HUES48 (cell line): ENCODE data around the gene SYP.

Source experiments
- H3K27ac ChIP-seq: one replicate; pipeline ENCODE4 v1.7.0; 2013; ENCODE audit warnings: low read depth, low read length, inconsistent platforms
- H3K27me3 ChIP-seq: 2 replicates; pipeline ENCODE4 v1.6.1; 2013; ENCODE audit warnings: mild to moderate bottlenecking, low read length; ENCODE audit not compliant: control insufficient read depth, insufficient read depth
- H3K36me3 ChIP-seq: 2 replicates; pipeline ENCODE4 v1.6.1; 2013; ENCODE audit warnings: low read length; ENCODE audit not compliant: control insufficient read depth, insufficient read depth
- H3K4me1 ChIP-seq: 2 replicates; pipeline ENCODE4 v1.6.1; 2013; ENCODE audit warnings: mild to moderate bottlenecking, low read length; ENCODE audit not compliant: control insufficient read depth, insufficient read depth
- H3K4me3 ChIP-seq: 2 replicates; pipeline ENCODE4 v1.5.1; 2013; ENCODE audit warnings: mild to moderate bottlenecking, low read depth, low read length
- H3K9ac ChIP-seq: 2 replicates; pipeline ENCODE4 v1.6.1; 2013; ENCODE audit warnings: mild to moderate bottlenecking, low read depth, low read length, moderate library complexity
- H3K9me3 ChIP-seq: 2 replicates; pipeline ENCODE4 v1.6.1; 2013; ENCODE audit warnings: low read length; ENCODE audit not compliant: control insufficient read depth, insufficient read depth

SYP gene

DNA sequence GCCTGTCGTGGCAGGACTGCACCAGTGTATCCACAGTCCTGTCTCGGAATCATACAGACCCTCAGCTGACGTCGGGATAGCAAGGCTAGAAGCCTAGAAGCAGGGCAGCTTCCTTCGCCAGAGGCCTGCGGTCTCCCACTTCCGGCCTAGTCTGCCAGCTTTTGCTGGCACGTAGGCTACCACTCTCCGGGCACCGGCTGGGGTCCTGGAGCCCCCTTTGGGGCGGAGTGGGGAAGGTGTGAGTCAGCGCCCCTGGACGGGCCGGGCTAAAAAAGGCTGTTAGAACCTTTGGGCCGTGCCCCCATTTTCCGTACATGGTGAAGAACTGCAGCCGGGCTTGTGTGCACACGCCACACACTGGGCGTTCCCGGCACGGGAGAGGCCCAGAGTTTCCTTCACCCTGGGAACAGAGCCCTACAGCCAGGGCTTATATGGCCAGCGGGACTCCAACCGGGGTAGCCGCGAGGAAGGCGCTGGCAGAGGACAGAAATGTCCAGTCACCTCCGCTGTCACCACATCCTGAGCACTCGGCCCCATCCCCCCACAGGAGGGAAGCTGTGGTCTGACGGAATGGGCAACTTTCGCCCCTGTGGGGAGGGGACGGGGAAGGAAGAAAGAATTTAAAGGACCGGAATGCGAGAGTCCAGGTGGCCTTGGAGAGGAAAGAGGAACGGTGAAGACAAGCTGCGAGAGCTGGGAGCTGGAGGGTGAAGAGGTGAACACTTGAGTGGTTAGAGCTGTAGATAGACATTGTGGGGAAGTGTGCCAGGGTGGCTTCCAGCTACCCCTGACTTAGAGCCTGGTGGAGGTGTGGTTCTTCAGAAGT is 32.9 kb downstream of the SYP start:
- no peak overlapping the region for H3K9ac ChIP-seq
- H3K4me1 ChIP-seq, result peaks cover 13% of the 10 kb centered on the region
- peaks cover 8% of the 10 kb centered on the region; the same call in 1 of the 2 replicates for H3K9me3 ChIP-seq
- H3K27me3 ChIP-seq, result peaks cover 17% of the 10 kb centered on the region
- H3K36me3 ChIP-seq, result no peaks in the 10 kb centered on the region
- no peak overlapping the region for H3K27ac ChIP-seq
- peak overlapping the region; percentile 55 for H3K4me3 ChIP-seq

DNA sequence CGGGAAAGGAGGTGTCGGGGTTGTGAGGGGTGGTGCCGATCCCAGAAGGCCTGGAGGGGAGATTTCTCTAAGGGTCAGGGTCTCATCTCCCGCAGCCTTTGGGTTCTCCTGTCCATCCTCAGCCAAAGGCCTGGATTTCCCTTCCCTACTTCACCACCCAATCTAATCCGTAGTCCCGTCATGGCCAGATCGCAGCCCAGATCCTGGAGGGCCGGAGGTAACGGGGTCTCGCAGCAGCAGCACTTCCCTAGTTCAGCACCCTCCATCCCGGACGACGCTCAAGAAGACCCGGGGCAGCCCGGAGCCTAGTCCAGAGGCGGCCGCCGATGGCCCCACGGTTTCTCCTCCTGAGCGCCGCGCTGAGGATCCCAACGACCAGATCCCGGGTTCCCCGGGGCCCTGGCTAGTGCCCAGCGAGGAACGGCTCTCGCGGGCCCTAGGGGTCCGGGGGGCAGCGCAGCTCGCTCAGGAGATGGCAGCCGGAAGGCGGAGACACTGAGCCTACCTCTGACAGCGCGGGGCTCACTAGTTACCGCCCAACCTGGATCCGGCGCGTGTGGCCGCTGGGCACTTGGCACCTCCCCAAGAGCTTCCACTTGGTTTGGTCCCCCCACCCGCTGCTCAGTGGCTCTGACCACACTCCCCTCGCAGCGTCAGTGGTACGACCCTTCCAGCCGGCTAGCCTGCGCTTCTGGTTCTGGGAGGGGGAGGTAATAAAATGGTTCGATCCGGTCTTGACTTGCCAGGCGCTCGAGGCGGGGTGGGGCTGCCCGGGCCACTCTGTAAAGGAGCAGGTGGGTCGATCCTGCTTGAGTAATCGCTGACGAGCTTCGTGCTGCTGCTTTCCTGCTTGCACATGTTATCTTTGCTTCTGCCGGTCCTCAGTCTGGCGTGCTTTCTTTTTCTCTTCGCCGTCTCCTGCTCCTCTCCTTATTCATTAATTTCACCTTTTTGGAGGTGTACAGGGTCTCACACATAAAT is 33.8 kb downstream of the SYP start:
- no peaks in the 10 kb centered on the region for H3K36me3 ChIP-seq
- no peak overlapping the region for H3K27ac ChIP-seq
- H3K27me3 ChIP-seq, result peaks cover 14% of the 10 kb centered on the region
- H3K9me3 ChIP-seq, result peaks cover 8% of the 10 kb centered on the region; the same call in 1 of the 2 replicates
- peaks cover 13% of the 10 kb centered on the region for H3K4me1 ChIP-seq
- H3K9ac ChIP-seq, result no peak overlapping the region
- H3K4me3 ChIP-seq, result peak overlapping the region; percentile 55

DNA sequence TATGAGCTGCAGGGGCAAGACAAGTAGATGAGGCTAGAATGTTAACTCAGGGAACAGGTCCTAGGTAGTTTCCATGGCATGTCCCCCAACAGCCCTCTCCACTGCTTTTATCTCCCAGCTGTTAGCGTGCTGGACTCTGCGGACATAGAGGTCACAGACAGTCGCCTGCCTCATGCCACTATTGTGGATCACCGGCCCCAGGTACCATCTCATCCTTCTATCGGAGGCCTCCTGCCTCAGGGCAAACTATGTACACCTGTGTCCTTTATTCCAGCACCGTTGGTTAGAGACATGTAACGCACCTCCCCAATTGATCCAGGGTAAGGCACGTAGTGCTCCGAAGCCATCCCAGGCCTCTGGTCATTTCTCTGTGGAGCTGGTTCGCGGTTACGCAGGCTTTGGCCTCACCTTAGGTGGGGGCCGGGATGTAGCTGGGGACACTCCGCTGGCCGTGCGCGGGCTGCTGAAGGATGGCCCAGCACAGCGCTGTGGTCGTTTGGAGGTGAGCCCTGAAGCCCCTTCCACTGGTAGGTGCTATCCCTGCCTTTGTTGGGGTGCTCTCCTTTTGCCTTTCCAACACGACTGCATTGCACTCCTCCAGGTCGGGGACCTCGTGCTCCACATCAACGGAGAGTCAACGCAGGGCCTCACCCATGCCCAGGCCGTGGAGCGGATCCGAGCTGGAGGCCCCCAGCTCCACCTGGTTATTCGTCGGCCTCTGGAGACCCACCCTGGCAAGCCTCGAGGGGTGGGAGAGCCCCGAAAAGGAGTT is 35.2 kb downstream of the SYP start:
- no peaks in the 10 kb centered on the region for H3K36me3 ChIP-seq
- H3K9me3 ChIP-seq, result peaks cover 3% of the 10 kb centered on the region; the same call in 1 of the 2 replicates
- no peak overlapping the region for H3K9ac ChIP-seq
- peaks cover 14% of the 10 kb centered on the region for H3K27me3 ChIP-seq
- 0 out of 2 replicates have a peak overlapping the region, but pooled peaks have one; percentile 61 for H3K4me3 ChIP-seq
- no peak overlapping the region for H3K27ac ChIP-seq
- peaks cover 13% of the 10 kb centered on the region for H3K4me1 ChIP-seq

DNA sequence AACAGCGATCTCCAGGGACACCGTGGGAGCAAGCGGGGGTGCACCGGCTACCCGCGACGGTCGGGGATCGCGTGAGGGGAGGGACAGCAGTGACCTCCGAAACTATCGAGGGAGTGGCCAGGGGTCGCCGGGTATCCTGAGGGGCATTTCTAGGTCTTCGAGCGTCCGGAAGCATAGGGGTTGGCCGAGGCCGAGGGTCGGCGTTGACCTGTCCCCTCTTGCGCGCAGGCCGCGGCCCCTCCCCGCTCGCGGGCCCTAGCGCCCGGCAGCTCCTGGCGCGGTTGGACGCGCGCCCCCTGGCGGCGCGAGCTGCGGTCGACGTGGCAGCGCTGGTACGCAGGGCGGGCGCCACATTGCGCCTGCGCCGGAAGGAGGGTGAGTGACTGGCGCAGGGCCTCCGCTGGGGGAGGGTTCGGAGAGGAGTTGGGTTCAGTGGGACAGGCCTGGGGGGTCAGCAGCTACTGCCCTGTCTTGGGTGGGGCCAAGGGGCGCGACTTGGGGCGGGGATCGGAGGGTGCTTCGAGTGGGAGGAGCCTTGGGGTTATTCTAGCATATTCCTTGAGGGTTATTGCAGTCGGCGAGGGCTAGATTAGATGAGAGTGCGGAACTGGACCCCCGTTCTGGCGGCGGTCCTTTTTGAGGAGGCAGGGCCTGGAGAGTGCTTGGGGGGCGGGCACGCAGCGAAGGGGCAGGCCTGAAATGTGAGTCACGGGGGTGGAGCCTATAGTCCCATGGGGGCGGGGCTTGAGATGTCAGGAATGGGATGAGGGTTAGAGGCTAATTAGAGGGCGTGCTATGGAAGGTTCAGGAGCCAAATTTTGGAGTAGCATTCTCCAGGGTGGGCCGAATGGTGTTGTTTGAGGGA is 36.2 kb downstream of the SYP start:
- Histone ChIP-seq H3K4me1 (peaks cover 13% of the 10 kb centered on the region), H3K9me3 (peaks cover 6% of the 10 kb centered on the region), H3K9ac (no peak overlapping the region), H3K27me3 (peaks cover 14% of the 10 kb centered on the region), H3K36me3 (no peaks in the 10 kb centered on the region), H3K4me3 (peak overlapping the region; percentile 61), H3K27ac (peak overlapping the region; percentile 77)

DNA sequence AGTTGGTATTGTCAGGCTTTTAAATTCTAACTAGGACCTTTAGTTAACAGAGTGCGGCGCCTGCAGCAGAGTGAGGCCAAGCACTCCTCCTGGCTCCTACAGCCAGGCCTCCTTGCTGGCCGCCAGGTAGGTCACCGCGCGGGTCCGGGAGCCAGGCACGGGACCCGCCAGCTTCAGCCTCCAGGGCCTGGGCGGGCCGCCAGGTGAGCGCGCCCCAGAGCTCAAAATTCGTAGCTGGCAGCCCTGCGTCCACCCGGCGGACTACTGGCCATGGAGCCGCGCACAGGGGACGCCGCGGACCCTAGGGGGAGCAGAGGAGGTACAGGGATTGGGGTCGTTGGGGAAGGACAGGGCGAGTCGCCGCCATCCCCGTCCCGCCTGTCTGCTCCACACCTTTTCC is 37.4 kb downstream of the SYP start, which contains the start of gene MAGIX:
Gene MAGIX (plus strand): TSS at position 139 of the 400 bp plus-strand sequence. CDS start 132 bp downstream, at position 271.
- Histone ChIP-seq H3K27me3 (peaks cover 11% of the 10 kb centered on the region), H3K4me1 (peaks cover 10% of the 10 kb centered on the region), H3K9me3 (peaks cover 12% of the 10 kb centered on the region), H3K9ac (no peak within 1 kb of the TSS), H3K27ac (no peak within 1 kb of the TSS), H3K4me3 (peak within 1 kb of the TSS; percentile 61), H3K36me3 (no peaks in the 10 kb centered on the region)

DNA sequence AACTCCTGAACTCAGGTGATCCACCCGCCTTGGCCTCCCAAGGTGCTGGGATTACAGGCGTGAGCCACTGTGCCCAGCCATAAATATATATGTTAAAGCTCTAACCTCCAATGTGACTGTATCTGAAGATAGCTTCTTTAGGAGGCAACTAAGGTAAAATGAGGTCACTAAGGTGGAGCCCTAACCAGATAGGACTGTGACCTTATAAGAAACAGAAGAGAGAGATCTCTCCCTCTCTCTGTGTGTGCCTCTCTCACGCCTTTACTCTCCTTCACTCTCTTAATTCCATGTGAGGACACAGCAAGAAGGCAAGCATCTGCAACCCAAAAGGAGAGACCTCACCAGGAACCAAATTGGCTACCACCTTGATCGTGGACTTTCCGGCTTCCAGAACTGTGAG is 38.4 kb downstream of the SYP start:
- Histone ChIP-seq H3K36me3 (no peaks in the 10 kb centered on the region), H3K9me3 (peaks cover 12% of the 10 kb centered on the region), H3K27me3 (peaks cover 6% of the 10 kb centered on the region), H3K4me1 (peaks cover 1% of the 10 kb centered on the region; the same call in 1 of the 2 replicates), H3K27ac (no peak overlapping the region), H3K4me3 (no peak overlapping the region), H3K9ac (no peak overlapping the region)

DNA sequence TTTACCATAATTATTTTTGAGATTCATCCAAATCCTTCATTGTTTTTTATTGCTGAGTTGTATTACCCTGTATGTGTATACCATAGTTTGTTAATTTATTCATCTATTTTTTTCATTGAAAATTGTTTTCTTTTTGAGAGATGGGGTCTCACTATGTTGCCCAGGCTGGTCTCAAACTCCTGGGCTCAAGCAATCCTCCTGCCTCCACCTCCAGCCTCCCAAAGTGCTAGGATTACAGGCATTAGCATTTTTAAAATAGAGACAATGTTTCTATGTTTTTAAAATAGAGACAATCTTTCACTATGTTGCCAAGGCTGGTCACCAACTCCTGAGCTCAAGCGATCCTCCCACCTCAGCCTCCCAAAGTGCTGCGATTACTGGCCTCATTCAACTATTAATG is 39.1 kb downstream of the SYP start:
- no peak overlapping the region for H3K27ac ChIP-seq
- H3K4me3 ChIP-seq, result no peak overlapping the region
- no peaks in the 10 kb centered on the region; the same call in 1 of the 2 replicates for H3K4me1 ChIP-seq
- peaks cover 6% of the 10 kb centered on the region for H3K27me3 ChIP-seq
- H3K9ac ChIP-seq, result no peak overlapping the region
- H3K36me3 ChIP-seq, result no peaks in the 10 kb centered on the region
- H3K9me3 ChIP-seq, result peaks cover 12% of the 10 kb centered on the region

DNA sequence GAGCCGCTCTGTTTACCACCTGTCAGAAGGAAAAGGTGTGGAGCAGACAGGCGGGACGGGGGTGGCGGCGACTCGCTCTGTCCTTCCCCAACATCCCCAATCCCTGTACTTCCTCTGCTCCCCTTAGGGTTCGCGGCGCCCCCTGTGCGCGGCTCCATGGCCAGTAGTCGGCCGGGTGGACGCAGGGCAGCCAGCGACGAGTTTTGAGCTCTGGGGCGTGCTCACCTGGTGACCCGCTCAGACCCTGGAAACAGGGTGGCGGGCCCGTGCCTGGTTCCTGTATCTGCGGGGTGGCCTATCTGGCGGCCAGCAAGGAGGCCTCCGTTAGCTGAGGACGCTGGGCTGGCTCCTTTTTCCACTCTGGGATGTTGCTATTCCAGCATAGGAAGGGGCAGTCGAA is 42.8 kb downstream of the SYP start:
- H3K9ac ChIP-seq, result no peak overlapping the region
- no peaks in the 10 kb centered on the region; the same call in 1 of the 2 replicates for H3K4me1 ChIP-seq
- H3K4me3 ChIP-seq, result no peak overlapping the region; the same call in 1 of the 2 replicates
- H3K36me3 ChIP-seq, result no peaks in the 10 kb centered on the region
- H3K27me3 ChIP-seq, result no peaks in the 10 kb centered on the region; the same call in none of the 2 replicates
- no peak overlapping the region for H3K27ac ChIP-seq
- peaks cover 23% of the 10 kb centered on the region for H3K9me3 ChIP-seq

DNA sequence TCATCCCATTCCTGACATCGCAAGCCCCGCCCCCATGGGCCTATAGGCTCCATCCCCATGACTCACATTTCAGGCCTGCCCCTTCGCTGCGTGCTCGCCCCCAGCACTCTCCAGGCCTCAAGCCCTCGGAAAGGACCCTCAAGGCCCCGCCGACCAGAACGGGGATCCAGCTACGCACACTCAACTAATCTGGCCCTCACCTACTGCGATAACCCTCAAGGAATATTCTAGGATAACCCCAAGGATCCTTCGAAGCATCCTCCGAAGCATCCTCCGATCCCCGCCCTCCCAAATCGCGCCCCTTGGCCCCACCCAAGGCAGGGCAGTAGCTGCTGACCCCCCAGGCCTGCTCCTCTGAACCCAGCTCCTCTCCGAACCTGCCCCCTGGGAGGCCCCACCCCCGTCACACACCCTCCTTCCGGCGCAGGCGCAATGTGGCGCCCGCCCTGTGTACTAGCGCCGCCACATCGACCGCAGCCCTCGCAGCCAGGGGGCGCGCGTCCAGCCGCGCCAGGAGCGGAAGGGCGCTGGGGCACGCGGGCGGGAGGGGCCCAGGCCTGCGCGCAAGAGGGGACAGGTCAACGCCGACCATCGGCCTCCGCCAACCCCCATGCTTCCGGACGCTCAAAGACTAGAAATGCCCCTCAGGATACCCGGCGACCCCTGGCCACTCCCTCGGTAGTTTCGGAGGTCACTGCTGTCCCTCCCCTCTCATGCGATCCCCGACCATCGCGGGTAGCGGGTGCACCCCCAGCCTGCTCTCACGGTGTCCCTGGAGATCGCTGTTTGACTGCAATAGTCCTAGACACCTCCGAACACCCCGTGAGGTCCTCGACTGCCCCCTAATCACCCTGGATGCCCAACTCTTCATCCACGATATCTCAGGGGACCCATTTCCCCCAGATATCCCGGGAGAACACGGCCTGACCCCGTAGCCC is 43.8 kb downstream of the SYP start:
- H3K27me3 ChIP-seq, result no peaks in the 10 kb centered on the region; the same call in 1 of the 2 replicates
- peak overlapping the region; percentile 75 for H3K4me3 ChIP-seq
- H3K36me3 ChIP-seq, result no peaks in the 10 kb centered on the region
- peak overlapping the region; percentile 95 for H3K27ac ChIP-seq
- peaks cover 27% of the 10 kb centered on the region for H3K9me3 ChIP-seq
- peak overlapping the region; percentile 59 for H3K9ac ChIP-seq
- no peaks in the 10 kb centered on the region; the same call in 1 of the 2 replicates for H3K4me1 ChIP-seq
